HG03135 (cell line): ENCODE measurements around the gene COL5A2.

Experiments used
- ATAC-seq: cut with Tn5 transposase; IDR thresholded peaks from one replicate; pipeline ENCODE4 v1.9.1; 2021; ENCODE audit warnings: mild to moderate bottlenecking, moderate library complexity; ENCODE audit not compliant: unreplicated experiment

The COL5A2 gene

GRCh38 chr2:189010536-189010935 is 169.0 kb downstream of the COL5A2 start:
- ATAC-seq: no peak

GRCh38 chr2:189008555-189009262 is 170.9 kb downstream of the COL5A2 start:
- no peak for ATAC-seq

- ATAC-seq: no peak
Measured at GRCh38 chr2:189002079-189002478, 177.5 kb downstream of the COL5A2 start.

- ATAC-seq: no peak
Measured at GRCh38 chr2:189000221-189000620, 179.3 kb downstream of the COL5A2 start.

GRCh38 chr2:188997263-188997662 is 182.3 kb downstream of the COL5A2 start:
- no peak for ATAC-seq

GRCh38 chr2:188993247-188993646 is 186.3 kb downstream of the COL5A2 start:
- ATAC-seq: no peak

GRCh38 chr2:188986839-188987238 is 192.7 kb downstream of the COL5A2 start:
- no peak for ATAC-seq

- ATAC-seq: no peak
Measured at GRCh38 chr2:188984680-188985079, 194.9 kb downstream of the COL5A2 start.

GRCh38 chr2:188984065-188984491 is 195.5 kb downstream of the COL5A2 start:
- ATAC-seq: no peak

GRCh38 chr2:188983427-188984064 is 196.0 kb downstream of the COL5A2 start:
- ATAC-seq: no peak
